HG03196 (cell line): Measurements from ENCODE around the gene CARF.
"Not testable (repeated sequence)": the region's sequence is repeated elsewhere in the genome, so short reads cannot be mapped to it uniquely, and the experiment has no call there.

Experiments used
- ATAC-seq: cut with Tn5 transposase; IDR thresholded peaks from one replicate; pipeline ENCODE4 v1.9.1; 2021; ENCODE audit not compliant: unreplicated experiment

The CARF gene

GRCh38 chr2:202911512-202912341 is at the start of gene CARF, which contains the start of gene WDR12:
TSS of gene CARF (plus strand) at chr2:202912275. CDS start at chr2:202941903, 29,628 bp downstream.
TSS of gene WDR12 (minus strand) at chr2:202911673. CDS start at chr2:202911476, 197 bp downstream.
- ATAC-seq, result peak; percentile 73

- peak; percentile 67 for ATAC-seq
Observed at GRCh38 chr2:202870431-202871299, 41.4 kb upstream of the CARF start.

GRCh38 chr2:202871300-202872141 is 40.6 kb upstream of the CARF start, which contains the start of gene ICA1L:
TSS of gene ICA1L (minus strand) at chr2:202871766. CDS start at chr2:202829009, 42,757 bp downstream.
- peak; percentile 49 for ATAC-seq

- ATAC-seq, result no peak
Observed at GRCh38 chr2:202877699-202878098, 34.4 kb upstream of the CARF start.

- no peak for ATAC-seq
Observed at GRCh38 chr2:202881570-202881969, 30.5 kb upstream of the CARF start.

GRCh38 chr2:202883987-202884675 is 27.9 kb upstream of the CARF start:
- ATAC-seq, result no peak

- no peak for ATAC-seq
Observed at GRCh38 chr2:202885190-202885589, 26.9 kb upstream of the CARF start.

- not testable (repeated sequence) for ATAC-seq
Observed at GRCh38 chr2:202905507-202905906, 6.6 kb upstream of the CARF start.

GRCh38 chr2:202908186-202908585 is 3.9 kb upstream of the CARF start:
- no peak for ATAC-seq

GRCh38 chr2:202909394-202910192 is 2.5 kb upstream of the CARF start:
- no peak for ATAC-seq

- not testable (repeated sequence) for ATAC-seq
Observed at GRCh38 chr2:202910250-202910649, 1.8 kb upstream of the CARF start.

- ATAC-seq, result no peak
Observed at GRCh38 chr2:202910698-202911097, 1.4 kb upstream of the CARF start.

GRCh38 chr2:202911203-202911511 is 918 bp upstream of the CARF start:
- ATAC-seq, result no peak

GRCh38 chr2:202912342-202913201 is 497 bp downstream of the CARF start:
- peak; percentile 48 for ATAC-seq

- ATAC-seq, result no peak
Observed at GRCh38 chr2:202918860-202919259, 6.8 kb downstream of the CARF start.

GRCh38 chr2:202932425-202933138 is 20.5 kb downstream of the CARF start:
- no peak for ATAC-seq

- no peak for ATAC-seq
Observed at GRCh38 chr2:202933139-202933510, 21.1 kb downstream of the CARF start.

- no peak for ATAC-seq
Observed at GRCh38 chr2:202933958-202934357, 21.9 kb downstream of the CARF start.
